Ishikawa (cell line): ENCODE data around the gene OSMR.

Experiments
- CEBPB ChIP-seq: IDR thresholded peaks from 2 replicates; pipeline ENCODE4 v1.6.1; 2012
- CREB1 ChIP-seq: IDR thresholded peaks from 2 replicates; pipeline ENCODE4 v1.6.1; 2012; ENCODE audit warnings: low read depth
- EGR1 ChIP-seq: IDR thresholded peaks from 2 replicates; pipeline ENCODE4 v1.6.1; 2012
- EP300 ChIP-seq: IDR thresholded peaks from 2 replicates; pipeline ENCODE4 v1.6.1; 2012; ENCODE audit warnings: borderline replicate concordance
- RAD21 ChIP-seq: IDR thresholded peaks from 2 replicates; pipeline ENCODE4 v1.6.1; 2012; ENCODE audit warnings: low read depth
- REST ChIP-seq: IDR thresholded peaks from 2 replicates; pipeline ENCODE4 v1.6.1; 2012; ENCODE audit warnings: low read depth, mild to moderate bottlenecking
- TAF1 ChIP-seq: IDR thresholded peaks from 2 replicates; pipeline ENCODE4 v1.6.1; 2012; ENCODE audit warnings: low read depth, mild to moderate bottlenecking
- TCF12 ChIP-seq: IDR thresholded peaks from 2 replicates; pipeline ENCODE4 v1.6.1; 2012; ENCODE audit warnings: low read depth
- YY1 ChIP-seq: IDR thresholded peaks from 2 replicates; pipeline ENCODE4 v1.6.1; 2012; ENCODE audit warnings: low read depth
- ZBTB7A ChIP-seq: IDR thresholded peaks from 2 replicates; pipeline ENCODE4 v1.6.1; 2012; ENCODE audit warnings: low read depth
- TF ChIP-seq, protein P1 (sequence below): IDR thresholded peaks from 2 replicates; pipeline ENCODE4 v1.6.1; 2012
- TF ChIP-seq, protein P2 (sequence below): IDR thresholded peaks from 2 replicates; pipeline ENCODE4 v1.6.1; 2012

DNA sequence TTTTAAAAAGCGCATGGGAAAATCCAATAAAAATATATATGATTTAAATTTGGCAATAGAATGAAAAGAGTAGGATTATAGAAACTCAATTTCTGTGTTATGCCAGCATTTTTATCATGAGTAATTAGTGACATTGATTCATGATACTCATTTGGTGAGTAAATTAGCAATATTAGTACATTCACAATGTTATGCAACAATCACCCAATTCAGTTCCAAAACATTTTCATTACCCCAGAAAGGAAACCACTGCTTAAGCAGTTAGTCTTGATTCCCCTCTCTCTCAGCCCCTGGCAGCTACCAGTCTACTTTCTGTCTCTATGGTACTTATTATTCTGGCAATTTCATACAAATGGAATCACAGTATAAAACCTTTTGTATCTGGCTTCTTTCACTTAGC is 27.0 kb downstream of the OSMR start:
- TF ChIP-seq TAF1: no peak
- TF ChIP-seq EGR1: no peak
- TF ChIP-seq CREB1: no peak
- no peak for TF ChIP-seq YY1
- TF ChIP-seq RAD21: no peak
- no peak for TF ChIP-seq EP300
- TF ChIP-seq CEBPB: no peak
- no peak for TF ChIP-seq REST
- TF ChIP-seq, protein P1, sequence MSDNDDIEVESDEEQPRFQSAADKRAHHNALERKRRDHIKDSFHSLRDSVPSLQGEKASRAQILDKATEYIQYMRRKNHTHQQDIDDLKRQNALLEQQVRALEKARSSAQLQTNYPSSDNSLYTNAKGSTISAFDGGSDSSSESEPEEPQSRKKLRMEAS: no peak
- TF ChIP-seq, protein P2, sequence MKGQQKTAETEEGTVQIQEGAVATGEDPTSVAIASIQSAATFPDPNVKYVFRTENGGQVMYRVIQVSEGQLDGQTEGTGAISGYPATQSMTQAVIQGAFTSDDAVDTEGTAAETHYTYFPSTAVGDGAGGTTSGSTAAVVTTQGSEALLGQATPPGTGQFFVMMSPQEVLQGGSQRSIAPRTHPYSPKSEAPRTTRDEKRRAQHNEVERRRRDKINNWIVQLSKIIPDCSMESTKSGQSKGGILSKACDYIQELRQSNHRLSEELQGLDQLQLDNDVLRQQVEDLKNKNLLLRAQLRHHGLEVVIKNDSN: no peak
- TF ChIP-seq TCF12: no peak
- TF ChIP-seq ZBTB7A: no peak
